Omental fat pad (tissue), 4 donors: ENCODE data around the gene ANKRD33B. TPM values are rescaled to one million over a fixed set of nuclear protein-coding genes. Genes with fewer than 3 reads are reported as not detected.

ENCODE experiments used
- ATAC-seq: fragments of 150-250 bp; one replicate; pipeline ENCODE4 v1.9.1; 2016; ENCODE audit warnings: mild to moderate bottlenecking, moderate library complexity; ENCODE audit not compliant: low FRiP score
- DNase-seq: peaks from one replicate; pipeline ENCODE4 v3.0.0-alpha.2; 2019; ENCODE audit warnings: low spot score
- CTCF ChIP-seq, 3 donors: fragments of 450-650 bp; IDR thresholded peaks; one replicate each; pipeline ENCODE4 v1.5.1; 2016 to 2017; ENCODE audit warnings: antibody characterized with exemption in 3 of 3, mild to moderate bottlenecking in 3 of 3, moderate library complexity in 2 of 3
- total RNA-seq, 4 donors: library from RNA; depleted of rRNA; stranded (reverse); fragments of >200 nt; gene quantifications; one replicate each; pipeline ENCODE4 v1.1.0, GENCODE V29; 2016

ANKRD33B gene
- total RNA-seq, 4 donors from 2014 or later = 6.2 to 25.5 (median 8.1) TPM

- DNase-seq (no peak), ATAC-seq (no peak)
- TF ChIP-seq CTCF (IDR thresholded peaks at IDR 0.05) = no peak
Observed at GRCh38 chr5:10673017-10673389, 109.1 kb downstream of the ANKRD33B start.

- no peak for ATAC-seq
- DNase-seq = no peak
- TF ChIP-seq CTCF (IDR thresholded peaks at IDR 0.05) = no peak
Observed at GRCh38 chr5:10673407-10673806, 109.5 kb downstream of the ANKRD33B start.

- no peak for TF ChIP-seq CTCF (IDR thresholded peaks at IDR 0.05)
- ATAC-seq = no peak
- DNase-seq = no peak
Observed at GRCh38 chr5:10674096-10674495, 110.2 kb downstream of the ANKRD33B start.

- ATAC-seq (no peak), DNase-seq (no peak)
- no peak for TF ChIP-seq CTCF (IDR thresholded peaks at IDR 0.05)
Observed at GRCh38 chr5:10674582-10674981, 110.7 kb downstream of the ANKRD33B start.

- no peak for DNase-seq
Observed at GRCh38 chr5:10675177-10675700, 111.4 kb downstream of the ANKRD33B start.

GRCh38 chr5:10676224-10676623, 112.4 kb downstream of the ANKRD33B start:
- no peak for ATAC-seq
- no peak for TF ChIP-seq CTCF (IDR thresholded peaks at IDR 0.05)
- no peak for DNase-seq

More at GRCh38 chr5:10675177-10675700, 111.4 kb downstream of the ANKRD33B start:
- TF ChIP-seq CTCF (IDR thresholded peaks at IDR 0.05) = no peak
- ATAC-seq = no peak

GRCh38 chr5:10676946-10677345, 113.1 kb downstream of the ANKRD33B start:
- DNase-seq (no peak), ATAC-seq (no peak)
- TF ChIP-seq CTCF (IDR thresholded peaks at IDR 0.05) = no peak
